ENCODE results near the gene DLK2. TPM values are rescaled to one million over a fixed set of nuclear protein-coding genes. Genes with fewer than 3 reads are reported as not detected.
"Not testable (repeated sequence)": the region's sequence is repeated elsewhere in the genome, so short reads cannot be mapped to it uniquely, and the experiment has no call there.

Gene DLK2
- total RNA-seq, 1 donor from 2014 or later = 8.2 TPM

DNA sequence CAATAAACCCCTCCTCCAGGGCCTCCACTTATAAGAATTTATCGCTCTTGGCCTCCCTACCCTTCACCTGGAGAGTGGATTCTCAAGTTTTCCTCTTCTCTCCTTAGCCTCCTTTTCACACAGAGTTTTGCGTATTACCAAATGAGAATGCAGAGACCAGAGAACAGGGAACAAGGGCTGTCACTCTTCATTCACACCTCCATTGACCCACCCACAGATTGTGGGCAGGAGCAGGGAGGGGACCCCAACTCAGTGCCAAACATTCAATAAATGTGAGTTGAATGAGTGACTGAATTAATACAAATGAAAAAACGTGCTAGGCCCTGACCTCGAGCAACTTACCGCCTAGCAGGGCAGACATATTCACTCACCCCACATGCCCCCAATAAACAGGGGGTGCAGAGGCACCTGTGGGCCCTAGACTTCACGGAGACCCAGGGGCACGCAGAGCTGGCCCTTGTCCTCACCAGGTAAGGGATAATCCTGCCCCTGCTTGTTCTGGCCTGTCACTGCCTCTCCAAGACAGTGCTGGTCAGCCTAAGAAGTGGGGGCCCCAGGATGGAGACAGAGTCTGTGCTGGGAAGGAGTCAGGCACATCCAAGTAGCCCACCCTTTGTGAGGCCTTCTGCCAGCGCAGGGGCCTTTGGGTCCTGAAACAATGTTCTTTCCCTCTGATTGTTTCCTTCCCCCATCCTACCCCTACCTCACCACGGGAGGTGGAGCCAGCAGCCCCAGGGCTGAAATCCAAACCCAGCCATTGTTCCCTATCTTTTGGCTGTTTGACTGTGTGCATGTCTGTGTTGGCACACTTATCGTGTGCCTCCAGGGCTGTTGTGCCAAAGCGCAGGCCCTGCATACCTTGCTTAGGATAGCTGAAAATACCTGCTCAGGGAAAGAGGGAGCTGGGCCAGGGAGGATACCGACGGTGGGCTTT is 13.7 kb upstream of the DLK2 start:
- Histone ChIP-seq H3K27me3 (ENCODE audit: control insufficient read depth, insufficient read depth, low read length) (no peaks in the 10 kb centered on the region), H3K4me3 (ENCODE audit: low read depth, low read length) (no peak overlapping the region), H3K36me3 (ENCODE audit: control insufficient read depth, insufficient read depth, low read length) (no peaks in the 10 kb centered on the region)
- no peak for TF ChIP-seq CTCF (IDR thresholded peaks at IDR 0.05; ENCODE audit: insufficient read depth, low read length, severe bottlenecking)
- DNase-seq (ENCODE audit: low read depth) (no peak), FAIRE-seq (peak; percentile 60)

DNA sequence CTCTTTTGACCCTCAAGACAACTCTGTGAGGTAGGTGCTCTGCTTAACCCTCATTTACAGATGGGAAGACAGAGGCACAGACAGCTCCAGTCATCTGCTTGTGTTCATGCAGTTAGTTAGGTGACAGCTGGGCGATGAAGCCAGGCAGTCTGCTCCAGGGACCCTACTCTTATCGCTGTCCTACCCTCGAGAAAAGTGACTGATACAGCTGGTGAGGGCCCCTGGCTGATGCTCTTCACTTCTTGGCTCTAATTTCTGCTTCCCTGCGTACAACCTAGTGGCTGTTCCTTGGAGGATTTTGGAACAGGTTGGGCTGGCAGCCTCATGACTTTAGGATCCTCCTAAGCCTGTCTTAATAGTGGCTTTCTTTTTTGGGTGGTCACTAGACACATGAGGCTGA is 12.9 kb upstream of the DLK2 start:
- H3K4me3 ChIP-seq (ENCODE audit: low read depth, low read length) = no peak overlapping the region
- no peaks in the 10 kb centered on the region for H3K36me3 ChIP-seq (ENCODE audit: control insufficient read depth, insufficient read depth, low read length)
- no peak for DNase-seq (ENCODE audit: low read depth)
- no peaks in the 10 kb centered on the region for H3K27me3 ChIP-seq (ENCODE audit: control insufficient read depth, insufficient read depth, low read length)
- TF ChIP-seq CTCF (IDR thresholded peaks at IDR 0.05; ENCODE audit: insufficient read depth, low read length, severe bottlenecking) = no peak
- FAIRE-seq = no peak

DNA sequence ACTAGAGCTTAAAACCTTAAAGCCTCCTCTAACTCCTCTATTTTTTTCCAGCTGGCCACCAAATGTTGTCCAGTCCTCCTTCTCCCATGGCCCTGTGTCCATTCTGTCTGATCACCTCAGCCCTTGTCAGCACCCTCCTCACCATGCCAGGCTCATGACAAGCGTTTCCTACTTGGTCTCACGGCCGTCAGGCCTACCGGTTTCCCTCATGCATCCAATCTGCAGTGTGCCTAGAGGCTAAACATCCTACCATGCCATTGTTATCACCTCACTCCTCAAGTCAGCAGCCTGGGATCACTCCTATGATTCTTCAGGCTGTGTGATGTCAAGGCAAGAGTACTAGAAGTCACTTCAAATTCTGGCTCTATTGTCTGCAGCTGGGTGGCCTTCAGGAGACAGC is 12.4 kb upstream of the DLK2 start:
- FAIRE-seq = no peak
- Histone ChIP-seq H3K27me3 (ENCODE audit: control insufficient read depth, insufficient read depth, low read length) (no peaks in the 10 kb centered on the region), H3K4me3 (ENCODE audit: low read depth, low read length) (no peak overlapping the region), H3K36me3 (ENCODE audit: control insufficient read depth, insufficient read depth, low read length) (no peaks in the 10 kb centered on the region)
- no peak for TF ChIP-seq CTCF (IDR thresholded peaks at IDR 0.05; ENCODE audit: insufficient read depth, low read length, severe bottlenecking)
- no peak for DNase-seq (ENCODE audit: low read depth)

- not testable (repeated sequence) for DNase-seq (ENCODE audit: low read depth); H3K27me3 ChIP-seq (ENCODE audit: control insufficient read depth, insufficient read depth, low read length); H3K36me3 ChIP-seq (ENCODE audit: control insufficient read depth, insufficient read depth, low read length); FAIRE-seq; H3K4me3 ChIP-seq (ENCODE audit: low read depth, low read length)
Measured at GRCh38 chr6:43467265-43467664, 11.9 kb upstream of the DLK2 start.

- FAIRE-seq = no peak
- DNase-seq (ENCODE audit: low read depth) = no peak
- TF ChIP-seq CTCF (IDR thresholded peaks at IDR 0.05; ENCODE audit: insufficient read depth, low read length, severe bottlenecking) = no peak
- no peak overlapping the region for H3K4me3 ChIP-seq (ENCODE audit: low read depth, low read length)
- no peaks in the 10 kb centered on the region for H3K27me3 ChIP-seq (ENCODE audit: control insufficient read depth, insufficient read depth, low read length)
- no peaks in the 10 kb centered on the region for H3K36me3 ChIP-seq (ENCODE audit: control insufficient read depth, insufficient read depth, low read length)
Measured at GRCh38 chr6:43465948-43466347, 10.6 kb upstream of the DLK2 start.

- no peak for TF ChIP-seq CTCF (IDR thresholded peaks at IDR 0.05; ENCODE audit: insufficient read depth, low read length, severe bottlenecking)
- FAIRE-seq = no peak
Measured at GRCh38 chr6:43464337-43464736, 9.0 kb upstream of the DLK2 start.

More at GRCh38 chr6:43464337-43464736, 9.0 kb upstream of the DLK2 start:
- DNase-seq (ENCODE audit: low read depth) = no peak
- H3K4me3 ChIP-seq (ENCODE audit: low read depth, low read length) = no peak overlapping the region
- H3K36me3 ChIP-seq (ENCODE audit: control insufficient read depth, insufficient read depth, low read length) = no peaks in the 10 kb centered on the region
- no peaks in the 10 kb centered on the region for H3K27me3 ChIP-seq (ENCODE audit: control insufficient read depth, insufficient read depth, low read length)
